Measurements from ENCODE around the gene CBR3. TPM values are rescaled to one million over a fixed set of nuclear protein-coding genes. Genes with fewer than 3 reads are reported as not detected.

Gene CBR3
- total and polyA plus RNA-seq, 2 donors (not counting 3 experiments of a cell fraction or from before 2014, with no cell fraction given) = 9.7 to 13.3 TPM

DNA sequence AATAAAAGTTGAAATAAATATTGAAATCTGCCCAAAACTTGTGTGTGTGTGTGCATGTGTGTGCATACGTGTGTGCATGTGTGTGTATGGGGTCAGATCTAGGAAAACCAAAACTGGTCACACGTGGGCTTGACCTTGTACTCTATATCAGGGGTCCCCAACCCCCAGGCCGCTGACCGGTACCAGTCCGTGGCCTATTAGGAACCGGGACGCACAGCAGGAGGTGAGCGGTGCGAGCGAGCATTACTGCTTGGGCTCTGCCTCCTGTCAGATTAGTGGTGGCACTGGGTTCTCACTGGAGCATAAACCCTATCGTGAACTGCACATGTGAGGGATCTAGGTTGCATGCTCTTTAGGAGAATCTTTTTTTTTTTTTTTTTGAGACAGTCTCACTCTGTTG lies 30.5 kb downstream of the CBR3 start:
- BruUV-seq (replicated peaks) = no TSS peak
- TF ChIP-seq FOS (IDR thresholded peaks at IDR 0.05; ENCODE audit: borderline replicate concordance, insufficient read depth, low read length) = no peak
- TF ChIP-seq POLR2A (IDR thresholded peaks at IDR 0.05; ENCODE audit: low read depth, low read length) = no peak
- no peak for TF ChIP-seq CTCF (IDR thresholded peaks at IDR 0.05; ENCODE audit: extremely low read depth in 1 of 2, insufficient read depth in 1 of 2, low read depth in 1 of 2, low read length in 2 of 2)
- TF ChIP-seq POLR2AphosphoS5 (IDR thresholded peaks at IDR 0.05; ENCODE audit: insufficient read depth, low read depth, low read length) = no peak
- no peak for TF ChIP-seq EZH2 (IDR thresholded peaks at IDR 0.05; ENCODE audit: borderline replicate concordance, low read depth, low read length, severe bottlenecking)
- no peak for TF ChIP-seq JUN (IDR thresholded peaks at IDR 0.05; ENCODE audit: borderline replicate concordance, insufficient read depth, insufficient read length, low read depth)
- no peak for TF ChIP-seq MAX (IDR thresholded peaks at IDR 0.05; ENCODE audit: insufficient read depth, insufficient read length)
- no peak for TF ChIP-seq GATA2 (IDR thresholded peaks at IDR 0.05; ENCODE audit: insufficient read depth, insufficient read length, low read depth, low read length)
- no peak for TF ChIP-seq MYC (IDR thresholded peaks at IDR 0.05; ENCODE audit: low read depth, low read length)
- Histone ChIP-seq H3K36me3 (ENCODE audit: control insufficient read depth in 2 of 2, extremely low read depth in 1 of 2, insufficient read depth in 2 of 2, low read length in 2 of 2) (peaks cover 0 to 5% of the 10 kb centered on the region in 2 experiments), H3K79me2 (ENCODE audit: control insufficient read depth, insufficient read depth, low read length) (no peaks in the 10 kb centered on the region), H3K9me1 (replicated peaks; ENCODE audit: control insufficient read depth, extremely low read depth, insufficient read depth, low read length) (no peaks in the 10 kb centered on the region), H3K27me3 (ENCODE audit: control insufficient read depth in 2 of 2, insufficient read depth in 2 of 2, low read length in 2 of 2) (no peaks in the 10 kb centered on the region), H4K20me1 (replicated peaks; ENCODE audit: control insufficient read depth, extremely low read depth, insufficient read depth, low read length) (no peaks in the 10 kb centered on the region), H3K27ac (ENCODE audit: insufficient read depth, low read depth, low read length) (no peak overlapping the region), H3K9ac (replicated peaks; ENCODE audit: extremely low read depth, insufficient read depth, low read length) (no peak overlapping the region), H3K4me3 (replicated peaks in 1 of 3; ENCODE audit: insufficient read depth in 1 of 3, low read depth in 1 of 3, low read length in 3 of 3) (no peak overlapping the region), H3K4me2 (ENCODE audit: insufficient read depth, low read length) (no peak overlapping the region), H3K9me3 (replicated peaks; ENCODE audit: control insufficient read depth, insufficient read depth, low read length) (no peaks in the 10 kb centered on the region), H2AFZ (ENCODE audit: low read depth, low read length) (no peak overlapping the region), H3K4me1 (ENCODE audit: control insufficient read depth, extremely low read depth, insufficient read depth, low read length) (no peaks in the 10 kb centered on the region)
- FAIRE-seq = no peak
- ChIA-PET POLR2A (no interaction called here), CTCF (no interaction called here)
- dilution Hi-C loops (cut with MboI; ENCODE audit: extremely low pct_ligation_motif_present, low sequenced_read_pairs) (no loop called here), intact Hi-C loops (cut with micrococcal nuclease) (no loop called here)
- no peak for DNase-seq (ENCODE audit: low read depth, low spot score)

Data from endothelial cell of umbilical vein (primary cell).